Measurements from ENCODE around the gene RTP2. TPM values are rescaled to one million over a fixed set of nuclear protein-coding genes. Genes with fewer than 3 reads are reported as not detected.

The RTP2 gene
- total and polyA plus RNA-seq, 2 experiments from 2014 or later: not detected

- H3F3A ChIP-seq (replicated peaks; ENCODE audit: low read depth): no peaks in the 10 kb centered on the region
- no peak overlapping the region for H3K4me2 ChIP-seq
- peak; percentile 99 for ATAC-seq
- H2AFZ ChIP-seq: peak overlapping the region; percentile 21; the same call in 1 of the 2 replicates
- Mint-ChIP-seq H3K27me3 (ENCODE audit: insufficient read depth, low read depth, poor library complexity) (peaks cover 6% of the 10 kb centered on the region), H3K9me3 (peaks cover 2% of the 10 kb centered on the region; the same call in 1 of the 3 replicates), H3K4me3 (no peak overlapping the region), H3K27ac (peak overlapping the region; percentile 45; the same call in 1 of the 2 replicates), H3K4me1 (peaks cover 13% of the 10 kb centered on the region), H3K36me3 (ENCODE audit: low read depth) (peaks cover 2% of the 10 kb centered on the region; the same call in 1 of the 3 replicates)
- TF ChIP-seq CTCF (conservative IDR thresholded peaks at IDR 0.05; ENCODE audit: low read depth in 2 of 2): peak; percentile 96 to 99
- TF ChIP-seq, protein P1, sequence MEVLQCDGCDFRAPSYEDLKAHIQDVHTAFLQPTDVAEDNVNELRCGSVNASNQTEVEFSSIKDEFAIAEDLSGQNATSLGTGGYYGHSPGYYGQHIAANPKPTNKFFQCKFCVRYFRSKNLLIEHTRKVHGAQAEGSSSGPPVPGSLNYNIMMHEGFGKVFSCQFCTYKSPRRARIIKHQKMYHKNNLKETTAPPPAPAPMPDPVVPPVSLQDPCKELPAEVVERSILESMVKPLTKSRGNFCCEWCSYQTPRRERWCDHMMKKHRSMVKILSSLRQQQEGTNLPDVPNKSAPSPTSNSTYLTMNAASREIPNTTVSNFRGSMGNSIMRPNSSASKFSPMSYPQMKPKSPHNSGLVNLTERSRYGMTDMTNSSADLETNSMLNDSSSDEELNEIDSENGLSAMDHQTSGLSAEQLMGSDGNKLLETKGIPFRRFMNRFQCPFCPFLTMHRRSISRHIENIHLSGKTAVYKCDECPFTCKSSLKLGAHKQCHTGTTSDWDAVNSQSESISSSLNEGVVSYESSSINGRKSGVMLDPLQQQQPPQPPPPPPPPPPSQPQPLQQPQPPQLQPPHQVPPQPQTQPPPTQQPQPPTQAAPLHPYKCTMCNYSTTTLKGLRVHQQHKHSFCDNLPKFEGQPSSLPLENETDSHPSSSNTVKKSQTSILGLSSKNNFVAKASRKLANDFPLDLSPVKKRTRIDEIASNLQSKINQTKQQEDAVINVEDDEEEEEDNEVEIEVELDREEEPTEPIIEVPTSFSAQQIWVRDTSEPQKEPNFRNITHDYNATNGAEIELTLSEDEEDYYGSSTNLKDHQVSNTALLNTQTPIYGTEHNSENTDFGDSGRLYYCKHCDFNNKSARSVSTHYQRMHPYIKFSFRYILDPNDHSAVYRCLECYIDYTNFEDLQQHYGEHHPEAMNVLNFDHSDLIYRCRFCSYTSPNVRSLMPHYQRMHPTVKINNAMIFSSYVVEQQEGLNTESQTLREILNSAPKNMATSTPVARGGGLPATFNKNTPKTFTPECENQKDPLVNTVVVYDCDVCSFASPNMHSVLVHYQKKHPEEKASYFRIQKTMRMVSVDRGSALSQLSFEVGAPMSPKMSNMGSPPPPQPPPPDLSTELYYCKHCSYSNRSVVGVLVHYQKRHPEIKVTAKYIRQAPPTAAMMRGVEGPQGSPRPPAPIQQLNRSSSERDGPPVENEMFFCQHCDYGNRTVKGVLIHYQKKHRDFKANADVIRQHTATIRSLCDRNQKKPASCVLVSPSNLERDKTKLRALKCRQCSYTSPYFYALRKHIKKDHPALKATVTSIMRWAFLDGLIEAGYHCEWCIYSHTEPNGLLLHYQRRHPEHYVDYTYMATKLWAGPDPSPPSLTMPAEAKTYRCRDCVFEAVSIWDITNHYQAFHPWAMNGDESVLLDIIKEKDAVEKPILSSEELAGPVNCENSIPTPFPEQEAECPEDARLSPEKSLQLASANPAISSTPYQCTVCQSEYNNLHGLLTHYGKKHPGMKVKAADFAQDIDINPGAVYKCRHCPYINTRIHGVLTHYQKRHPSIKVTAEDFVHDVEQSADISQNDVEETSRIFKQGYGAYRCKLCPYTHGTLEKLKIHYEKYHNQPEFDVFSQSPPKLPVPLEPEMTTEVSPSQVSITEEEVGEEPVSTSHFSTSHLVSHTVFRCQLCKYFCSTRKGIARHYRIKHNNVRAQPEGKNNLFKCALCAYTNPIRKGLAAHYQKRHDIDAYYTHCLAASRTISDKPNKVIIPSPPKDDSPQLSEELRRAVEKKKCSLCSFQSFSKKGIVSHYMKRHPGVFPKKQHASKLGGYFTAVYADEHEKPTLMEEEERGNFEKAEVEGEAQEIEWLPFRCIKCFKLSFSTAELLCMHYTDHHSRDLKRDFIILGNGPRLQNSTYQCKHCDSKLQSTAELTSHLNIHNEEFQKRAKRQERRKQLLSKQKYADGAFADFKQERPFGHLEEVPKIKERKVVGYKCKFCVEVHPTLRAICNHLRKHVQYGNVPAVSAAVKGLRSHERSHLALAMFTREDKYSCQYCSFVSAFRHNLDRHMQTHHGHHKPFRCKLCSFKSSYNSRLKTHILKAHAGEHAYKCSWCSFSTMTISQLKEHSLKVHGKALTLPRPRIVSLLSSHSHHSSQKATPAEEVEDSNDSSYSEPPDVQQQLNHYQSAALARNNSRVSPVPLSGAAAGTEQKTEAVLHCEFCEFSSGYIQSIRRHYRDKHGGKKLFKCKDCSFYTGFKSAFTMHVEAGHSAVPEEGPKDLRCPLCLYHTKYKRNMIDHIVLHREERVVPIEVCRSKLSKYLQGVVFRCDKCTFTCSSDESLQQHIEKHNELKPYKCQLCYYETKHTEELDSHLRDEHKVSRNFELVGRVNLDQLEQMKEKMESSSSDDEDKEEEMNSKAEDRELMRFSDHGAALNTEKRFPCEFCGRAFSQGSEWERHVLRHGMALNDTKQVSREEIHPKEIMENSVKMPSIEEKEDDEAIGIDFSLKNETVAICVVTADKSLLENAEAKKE (CRISPR knock-in tag; IDR thresholded peaks at IDR 0.05): no peak
- H3K36me3 ChIP-seq (ENCODE audit: insufficient read depth): peaks cover 1% of the 10 kb centered on the region; the same call in 1 of the 2 replicates
- H3K27ac ChIP-seq (ENCODE audit: low read depth): no peak overlapping the region
- no peaks in the 10 kb centered on the region for H3K9me2 ChIP-seq (ENCODE audit: insufficient read depth)
- no peaks in the 10 kb centered on the region for H3K27me3 ChIP-seq (ENCODE audit: insufficient read depth)
- no peak overlapping the region for H3K4me3 ChIP-seq
- H3K4me1 ChIP-seq (ENCODE audit: insufficient read depth): peaks cover 12% of the 10 kb centered on the region; the same call in 1 of the 2 replicates
- no peaks in the 10 kb centered on the region for H3K79me2 ChIP-seq (replicated peaks; ENCODE audit: insufficient read depth)
- peak; percentile 94 for DNase-seq (ENCODE audit: low spot score)
- no peaks in the 10 kb centered on the region for H4K20me1 ChIP-seq (replicated peaks; ENCODE audit: insufficient read depth)
Observed at GRCh38 chr3:187679638-187680396, 22.5 kb downstream of the RTP2 start.

Measured in GM23338 (cell line).